ENCODE data around the gene ULBP2. TPM values are rescaled to one million over a fixed set of nuclear protein-coding genes. Genes with fewer than 3 reads are reported as not detected.
A peak's percentile ranks its signal among the peaks of the same experiment; 100 is the strongest.
"Not testable (repeated sequence)": the region's sequence is repeated elsewhere in the genome, so short reads cannot be mapped to it uniquely, and the experiment has no call there.

ULBP2 gene
- total RNA-seq, 2 experiments from 2014 or later = 0.40 to 0.60 TPM

DNA sequence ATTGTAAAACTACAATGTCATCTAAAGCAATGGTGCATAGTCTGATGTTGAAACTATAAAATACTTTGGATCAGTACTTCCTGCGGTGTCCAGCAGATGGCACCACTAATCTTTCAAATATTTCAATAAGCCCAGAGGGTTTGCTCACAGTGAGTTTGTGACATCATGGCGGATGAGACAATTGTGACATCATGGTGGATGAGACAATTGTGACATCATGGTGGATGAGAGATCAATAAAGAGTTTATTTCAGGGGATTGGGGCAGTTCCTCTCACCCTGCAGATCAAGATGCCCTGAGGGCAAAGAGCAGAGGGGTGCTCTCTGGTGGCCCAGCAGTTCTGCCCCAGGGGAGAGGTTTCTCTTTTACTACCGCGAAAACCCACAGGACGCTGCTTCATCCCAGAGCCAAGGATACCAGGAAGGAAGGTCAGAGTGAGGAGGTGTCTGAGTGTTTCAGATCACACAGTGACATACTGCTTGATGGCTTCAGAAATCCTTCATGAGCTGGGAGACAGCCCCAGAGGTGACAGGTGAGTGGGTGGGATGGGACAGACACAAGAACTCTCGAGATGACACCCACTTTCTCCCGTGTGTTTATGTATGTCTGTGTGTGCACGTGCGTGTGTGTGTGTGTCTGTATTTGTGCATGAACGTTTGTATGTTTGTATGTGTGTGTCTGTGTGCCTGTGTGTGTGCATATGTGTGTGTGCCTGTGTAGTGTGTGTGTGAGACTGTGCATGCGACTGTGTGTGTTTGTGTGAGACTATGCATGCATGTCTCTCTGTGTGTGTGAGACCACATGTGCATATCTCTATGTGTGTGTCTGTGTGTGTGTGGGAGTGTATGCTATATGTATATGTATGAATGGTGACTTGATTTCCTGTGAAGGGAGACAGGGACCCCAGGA is 7.3 kb upstream of the ULBP2 start:
- Mint-ChIP-seq H3K27me3 (ENCODE audit: low read depth) (peaks cover 79% of the 10 kb centered on the region), H3K36me3 (ENCODE audit: low read depth) (no peaks in the 10 kb centered on the region), H3K27ac (peak overlapping the region; percentile 9), H3K9me3 (ENCODE audit: insufficient read depth) (no peaks in the 10 kb centered on the region), H3K4me3 (no peak overlapping the region), H3K4me1 (ENCODE audit: low read depth) (peaks cover 20% of the 10 kb centered on the region)
- DNase-seq (peak; percentile 84), ATAC-seq (peak; percentile 52)
- ChIA-PET CTCF (interaction anchor here (0.8 to 2.5 kb wide), 3 partner anchors 17 to 83 kb away, joined by 3 to 17 read pairs (median 3); no protein-coding TSS in a partner anchor), POLR2A (interaction anchor here (1.3 kb wide), 1 partner anchor 32 kb away, joined by 3 read pairs; no protein-coding TSS in a partner anchor)

- DNase-seq (no peak), ATAC-seq (no peak)
- H3K9me3 Mint-ChIP-seq (ENCODE audit: insufficient read depth) = no peaks in the 10 kb centered on the region
- no peak overlapping the region for H3K4me3 Mint-ChIP-seq
- peaks cover 79% of the 10 kb centered on the region for H3K27me3 Mint-ChIP-seq (ENCODE audit: low read depth)
- H3K4me1 Mint-ChIP-seq (ENCODE audit: low read depth) = peaks cover 28% of the 10 kb centered on the region
- POLR2A ChIA-PET = interaction anchor here (1.3 kb wide), 1 partner anchor 31 kb away, joined by 3 read pairs; no protein-coding TSS in a partner anchor
- H3K27ac Mint-ChIP-seq = peak overlapping the region; percentile 27
- H3K36me3 Mint-ChIP-seq (ENCODE audit: low read depth) = no peaks in the 10 kb centered on the region
- CTCF ChIA-PET = interaction anchor here (0.8 to 2.5 kb wide), 3 partner anchors 16 to 82 kb away, joined by 3 to 17 read pairs (median 3); no protein-coding TSS in a partner anchor
These were observed 6.6 kb upstream of the ULBP2 start for GRCh38 chr6:149935246-149935645.

DNA sequence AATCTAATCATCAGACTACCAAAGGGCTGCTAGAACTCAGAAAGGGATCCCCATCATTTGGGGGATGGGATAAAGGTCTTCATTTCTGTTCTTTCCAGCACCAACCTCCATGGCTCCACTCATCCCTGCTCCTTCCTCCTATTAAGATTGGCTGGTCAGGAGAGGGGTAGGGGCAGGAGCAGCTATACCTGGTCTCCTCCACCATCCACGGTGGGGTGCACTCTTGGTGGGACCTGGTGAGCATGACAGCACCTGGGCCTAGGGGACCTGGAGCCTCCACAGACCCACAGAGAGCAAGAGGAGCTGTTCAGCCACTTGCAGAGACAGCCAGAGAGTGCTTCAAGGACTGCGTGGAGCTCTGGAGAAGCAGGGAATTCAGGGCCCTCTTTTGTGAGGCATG is 6.1 kb upstream of the ULBP2 start:
- peaks cover 79% of the 10 kb centered on the region for H3K27me3 Mint-ChIP-seq (ENCODE audit: low read depth)
- H3K27ac Mint-ChIP-seq = no peak overlapping the region
- H3K36me3 Mint-ChIP-seq (ENCODE audit: low read depth) = no peaks in the 10 kb centered on the region
- no peak overlapping the region for H3K4me3 Mint-ChIP-seq
- H3K4me1 Mint-ChIP-seq (ENCODE audit: low read depth) = peaks cover 32% of the 10 kb centered on the region
- DNase-seq (no peak), ATAC-seq (no peak)
- CTCF ChIA-PET = interaction anchor here (1.1 to 2.5 kb wide), 3 partner anchors 26 to 82 kb away, joined by 3 to 17 read pairs (median 4); no protein-coding TSS in a partner anchor
- POLR2A ChIA-PET = interaction anchor here (1.3 kb wide), 1 partner anchor 31 kb away, joined by 3 read pairs; no protein-coding TSS in a partner anchor
- no peaks in the 10 kb centered on the region for H3K9me3 Mint-ChIP-seq (ENCODE audit: insufficient read depth)

- no peaks in the 10 kb centered on the region for H3K9me3 Mint-ChIP-seq (ENCODE audit: insufficient read depth)
- no peak overlapping the region for H3K4me3 Mint-ChIP-seq
- peaks cover 76% of the 10 kb centered on the region for H3K27me3 Mint-ChIP-seq (ENCODE audit: low read depth)
- no peak for DNase-seq
- no peak for ATAC-seq
- POLR2A ChIA-PET = no interaction called here
- no peak overlapping the region for H3K27ac Mint-ChIP-seq
- CTCF ChIA-PET = interaction anchor here (1.2 to 2.5 kb wide), 2 partner anchors 74 to 81 kb away, joined by 4 to 17 read pairs; no protein-coding TSS in a partner anchor
- no peaks in the 10 kb centered on the region for H3K36me3 Mint-ChIP-seq (ENCODE audit: low read depth)
- peaks cover 41% of the 10 kb centered on the region for H3K4me1 Mint-ChIP-seq (ENCODE audit: low read depth)
These were observed 5.1 kb upstream of the ULBP2 start for GRCh38 chr6:149936743-149937142.

DNA sequence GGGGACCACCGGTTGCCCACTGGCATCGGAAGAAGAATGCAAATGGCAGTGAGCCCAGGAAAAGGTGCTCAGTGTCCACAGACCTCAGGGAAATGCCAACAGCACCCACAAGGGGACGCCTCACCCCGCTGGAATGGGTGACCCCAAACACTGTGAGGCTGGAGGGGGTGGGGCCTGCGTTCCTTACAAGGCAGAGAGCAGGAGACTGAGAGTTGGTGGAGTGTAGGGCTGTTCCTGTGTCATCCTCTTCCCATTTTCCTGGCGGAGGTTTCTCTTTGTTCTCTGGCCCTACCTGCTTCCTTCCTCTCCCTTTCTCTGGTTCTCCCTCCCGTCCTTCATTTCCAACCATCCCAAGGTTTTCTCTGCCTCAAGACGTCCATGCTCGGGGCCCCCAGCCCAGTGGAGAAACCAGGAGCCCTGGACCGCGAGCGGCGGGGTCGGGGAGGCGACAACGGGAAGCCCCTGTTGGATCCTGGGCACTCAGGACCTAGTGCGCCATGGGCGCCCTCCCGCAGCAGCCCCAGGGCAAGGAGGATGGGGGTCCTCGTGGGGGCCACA is 3.7 kb upstream of the ULBP2 start:
- ATAC-seq = peak; percentile 28

GRCh38 chr6:149938571-149939355 is 3.1 kb upstream of the ULBP2 start:
- Mint-ChIP-seq H3K27ac (peak overlapping the region; percentile 32), H3K36me3 (ENCODE audit: low read depth) (no peaks in the 10 kb centered on the region), H3K9me3 (ENCODE audit: insufficient read depth) (no peaks in the 10 kb centered on the region), H3K27me3 (ENCODE audit: low read depth) (peaks cover 73% of the 10 kb centered on the region), H3K4me3 (peak overlapping the region; percentile 59), H3K4me1 (ENCODE audit: low read depth) (peaks cover 50% of the 10 kb centered on the region)
- ChIA-PET POLR2A (no interaction called here), CTCF (interaction anchor here (0.6 to 0.8 kb wide), 2 partner anchors 14 to 78 kb away, joined by 3 to 4 read pairs; no protein-coding TSS in a partner anchor)
- ATAC-seq = peak; percentile 21
- peak; percentile 55 for DNase-seq

More for the DNA sequence above, 3.7 kb upstream of the ULBP2 start:
- POLR2A ChIA-PET; H3K36me3 Mint-ChIP-seq (ENCODE audit: low read depth); DNase-seq; H3K9me3 Mint-ChIP-seq (ENCODE audit: insufficient read depth): not testable (repeated sequence)
- CTCF ChIA-PET = interaction anchor here (0.8 kb wide), 1 partner anchor 79 kb away, joined by 4 read pairs; no protein-coding TSS in a partner anchor
- Mint-ChIP-seq H3K4me3 (peak overlapping the region; percentile 59), H3K27ac (peak overlapping the region; percentile 17), H3K4me1 (ENCODE audit: low read depth) (peaks cover 50% of the 10 kb centered on the region), H3K27me3 (ENCODE audit: low read depth) (peaks cover 75% of the 10 kb centered on the region)

GRCh38 chr6:149939356-149939648 is 2.5 kb upstream of the ULBP2 start:
- Mint-ChIP-seq H3K4me3 (peak overlapping the region; percentile 59), H3K27ac (no peak overlapping the region), H3K36me3 (ENCODE audit: low read depth) (no peaks in the 10 kb centered on the region), H3K4me1 (ENCODE audit: low read depth) (peaks cover 48% of the 10 kb centered on the region), H3K9me3 (ENCODE audit: insufficient read depth) (no peaks in the 10 kb centered on the region), H3K27me3 (ENCODE audit: low read depth) (peaks cover 74% of the 10 kb centered on the region)
- DNase-seq (no peak), ATAC-seq (no peak)
- ChIA-PET CTCF (interaction anchor here (0.6 kb wide), 1 partner anchor 14 kb away, joined by 3 read pairs; no protein-coding TSS in a partner anchor), POLR2A (no interaction called here)

DNA sequence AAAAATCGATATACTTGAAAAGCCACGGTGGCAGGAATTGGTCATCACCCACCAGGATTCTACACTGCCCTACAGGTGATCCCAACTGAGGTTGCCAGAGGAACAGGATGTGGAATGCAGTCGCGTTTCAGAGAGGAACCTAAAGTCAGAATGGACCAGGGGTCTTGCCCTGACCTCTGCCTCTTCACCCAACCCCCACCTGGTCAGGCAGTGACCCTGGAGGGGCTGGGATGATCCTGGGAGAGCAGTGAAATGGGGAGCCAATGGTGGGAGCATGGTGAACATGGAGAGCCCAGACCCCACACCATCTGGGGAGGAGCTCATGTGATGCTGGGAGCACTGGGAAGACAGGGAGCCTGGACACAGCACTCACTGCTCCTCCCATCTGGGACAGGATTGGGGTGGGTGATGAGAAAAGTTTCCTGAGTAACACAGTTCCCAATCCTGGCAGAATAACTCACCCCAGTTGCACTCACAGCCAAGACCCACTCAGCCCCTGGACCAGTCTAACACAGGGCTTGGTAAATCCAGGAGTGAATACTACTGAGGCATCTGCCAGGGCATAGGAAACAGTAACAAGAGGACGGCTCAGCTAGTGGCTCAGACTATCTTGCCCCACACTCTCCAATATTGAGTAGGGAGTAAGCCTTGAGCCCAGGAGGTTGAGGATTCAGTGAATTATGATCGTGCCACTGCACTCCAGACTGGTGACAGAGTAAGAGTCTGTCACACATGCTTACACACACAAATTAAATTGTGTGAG is 1.7 kb upstream of the ULBP2 start:
- POLR2A ChIA-PET = interaction anchor here (0.7 kb wide), 1 partner anchor 1540 kb away, joined by 4 read pairs; no protein-coding TSS in a partner anchor
- ATAC-seq (no peak), DNase-seq (no peak)
- H3K36me3 Mint-ChIP-seq (ENCODE audit: low read depth) = no peaks in the 10 kb centered on the region
- H3K27me3 Mint-ChIP-seq (ENCODE audit: low read depth) = peaks cover 66% of the 10 kb centered on the region
- CTCF ChIA-PET = interaction anchor here (1.0 to 2.2 kb wide), 2 partner anchors 12 to 77 kb away, joined by 3 to 10 read pairs; no protein-coding TSS in a partner anchor
- H3K4me1 Mint-ChIP-seq (ENCODE audit: low read depth) = peaks cover 43% of the 10 kb centered on the region
- H3K9me3 Mint-ChIP-seq (ENCODE audit: insufficient read depth) = no peaks in the 10 kb centered on the region
- no peak overlapping the region for H3K27ac Mint-ChIP-seq
- peak overlapping the region; percentile 32 for H3K4me3 Mint-ChIP-seq

DNA sequence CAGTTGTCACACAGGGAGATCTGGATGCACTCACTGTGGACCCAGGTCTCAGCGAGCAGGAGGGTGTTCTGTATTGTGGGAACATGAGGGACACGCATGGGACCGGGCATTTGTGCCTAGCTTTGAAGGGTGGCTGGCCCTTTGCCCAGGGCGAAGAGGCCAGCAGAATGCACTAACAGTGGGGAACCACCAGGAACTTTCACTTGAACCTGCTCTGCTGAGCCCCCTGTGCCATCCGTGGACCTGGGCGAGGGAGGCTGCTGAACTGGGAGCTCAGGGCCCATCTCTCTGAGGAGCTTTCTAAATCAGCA is 1.2 kb upstream of the ULBP2 start:
- H3K4me1 Mint-ChIP-seq (ENCODE audit: low read depth) = peaks cover 43% of the 10 kb centered on the region
- H3K27ac Mint-ChIP-seq = no peak overlapping the region
- peak overlapping the region; percentile 32 for H3K4me3 Mint-ChIP-seq
- H3K9me3 Mint-ChIP-seq (ENCODE audit: insufficient read depth) = no peaks in the 10 kb centered on the region
- H3K36me3 Mint-ChIP-seq (ENCODE audit: low read depth) = no peaks in the 10 kb centered on the region
- CTCF ChIA-PET = interaction anchor here (1.0 to 2.2 kb wide), 2 partner anchors 12 to 76 kb away, joined by 3 to 10 read pairs; no protein-coding TSS in a partner anchor
- ATAC-seq (no peak), DNase-seq (no peak)
- POLR2A ChIA-PET = interaction anchor here (0.6 to 0.7 kb wide), 2 partner anchors 692 to 1539 kb away, joined by 4 read pairs; no protein-coding TSS in a partner anchor
- peaks cover 65% of the 10 kb centered on the region for H3K27me3 Mint-ChIP-seq (ENCODE audit: low read depth)

- DNase-seq = no peak
- Mint-ChIP-seq H3K36me3 (ENCODE audit: low read depth) (no peaks in the 10 kb centered on the region), H3K4me3 (peak overlapping the region; percentile 88), H3K4me1 (ENCODE audit: low read depth) (peaks cover 43% of the 10 kb centered on the region), H3K9me3 (ENCODE audit: insufficient read depth) (no peaks in the 10 kb centered on the region), H3K27me3 (ENCODE audit: low read depth) (peaks cover 55% of the 10 kb centered on the region), H3K27ac (no peak overlapping the region)
- ChIA-PET POLR2A (no interaction called here), CTCF (no interaction called here)
- no peak for ATAC-seq
These were observed 631 bp downstream of the ULBP2 start for GRCh38 chr6:149942461-149942829.

GRCh38 chr6:149943321-149943720 is 1.5 kb downstream of the ULBP2 start:
- CTCF ChIA-PET, DNase-seq: not testable (repeated sequence)

More at GRCh38 chr6:149943321-149943720, 1.5 kb downstream of the ULBP2 start:
- ATAC-seq; H3K36me3 Mint-ChIP-seq (ENCODE audit: low read depth); H3K9me3 Mint-ChIP-seq (ENCODE audit: insufficient read depth); POLR2A ChIA-PET; H3K4me3 Mint-ChIP-seq; H3K27ac Mint-ChIP-seq: not testable (repeated sequence)
- Mint-ChIP-seq H3K4me1 (ENCODE audit: low read depth) (peaks cover 40% of the 10 kb centered on the region), H3K27me3 (ENCODE audit: low read depth) (peaks cover 56% of the 10 kb centered on the region)
